Measurements from ENCODE around the gene IKBIP. TPM values are rescaled to one million over a fixed set of nuclear protein-coding genes. Genes with fewer than 3 reads are reported as not detected.

Gene IKBIP
- total and polyA plus RNA-seq, 9 of the 15 experiments (the other 6 are each of a cell fraction or from before 2014, with no cell fraction given) = 3.3 to 19.5 (median 14.9) TPM

DNA sequence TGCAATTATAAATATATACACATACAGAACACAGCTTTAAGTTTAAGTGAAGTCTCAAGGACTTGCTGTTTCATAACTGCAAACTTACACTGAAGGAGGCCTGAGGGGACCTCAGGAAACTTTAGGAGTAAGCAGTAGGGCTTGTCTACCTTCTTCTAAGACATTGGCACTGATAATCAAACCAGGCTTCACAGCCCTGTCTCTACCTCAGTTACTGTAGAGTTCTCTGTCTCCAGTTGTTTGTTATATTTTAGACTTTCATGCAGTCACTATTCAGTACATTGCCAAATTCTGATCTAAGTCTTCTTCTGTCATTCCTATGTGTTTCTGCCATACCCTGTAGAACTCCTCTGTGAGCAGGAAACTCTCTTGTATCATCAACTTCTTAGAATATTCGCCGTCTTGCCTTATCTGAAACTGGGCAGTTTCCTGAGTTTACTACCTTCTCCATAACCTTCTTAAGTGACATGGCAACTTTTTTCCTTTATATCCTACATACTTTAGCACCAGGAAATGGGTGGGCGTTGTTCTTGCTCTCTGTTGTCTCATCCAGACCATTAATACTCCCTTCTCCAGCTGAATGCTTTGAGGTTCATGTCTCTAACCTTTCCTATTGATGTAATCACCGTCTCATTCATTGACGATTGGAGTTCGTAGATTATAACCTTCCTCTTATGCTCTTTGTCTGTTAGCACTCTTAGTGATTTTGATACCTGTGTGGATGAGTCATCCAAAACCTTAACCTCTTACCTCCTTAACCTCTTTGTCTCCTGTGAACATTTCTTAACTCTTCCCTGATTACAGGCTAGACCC, 11.9 kb upstream of the IKBIP start (continued):
- TF ChIP-seq SPI1 (IDR thresholded peaks at IDR 0.05; ENCODE audit: borderline replicate concordance, low read depth, low read length) (no peak), JUND (IDR thresholded peaks at IDR 0.05; ENCODE audit: borderline replicate concordance, low read depth, low read length) (peak; percentile 62; the same call in 1 of the 2 replicates), JUND (tag; IDR thresholded peaks at IDR 0.05; ENCODE audit: borderline replicate concordance, low read depth, low read length) (peak; percentile 23; the same call in 1 of the 3 replicates), CBFA2T3 (IDR thresholded peaks at IDR 0.05) (peak; percentile 65), EHMT2 (IDR thresholded peaks at IDR 0.05) (peak; percentile 22; the same call in 1 of the 2 replicates), ZNF316 (IDR thresholded peaks at IDR 0.05) (peak; percentile 76), DPF2 (IDR thresholded peaks at IDR 0.05) (peak; percentile 79), GTF2E2 (tag; IDR thresholded peaks at IDR 0.05) (no peak), KDM1A (IDR thresholded peaks at IDR 0.05) (peak; percentile 62 to 63; a peak in 3 of 4 replicates), LEF1 (IDR thresholded peaks at IDR 0.05) (peak; percentile 11; the same call in 1 of the 2 replicates), EGR1 (conservative IDR thresholded peaks at IDR 0.05) (peak; percentile 87), DACH1 (IDR thresholded peaks at IDR 0.05; ENCODE audit: partially characterized antibody) (peak; percentile 66), SMARCA4 (IDR thresholded peaks at IDR 0.05) (peak; percentile 56), C11orf30 (IDR thresholded peaks at IDR 0.05; ENCODE audit: low read depth) (peak; percentile 75), PTTG1 (tag; IDR thresholded peaks at IDR 0.05; ENCODE audit: low read depth) (0 out of 2 replicates have a peak, but pooled peaks have one; percentile 9), TFAM (CRISPR knock-in tag; conservative IDR thresholded peaks at IDR 0.05) (no peak), ZEB2 (IDR thresholded peaks at IDR 0.05) (peak; percentile 83), JUNB (CRISPR knock-in tag; conservative IDR thresholded peaks at IDR 0.05) (peak; percentile 47; the same call in 1 of the 2 replicates), NFE2 (IDR thresholded peaks at IDR 0.05; ENCODE audit: low read depth) (peak; percentile 84), ZNF239 (CRISPR knock-in tag; IDR thresholded peaks at IDR 0.05) (peak; percentile 77; the same call in 1 of the 2 replicates)
- TF ChIP-seq, protein P1, sequence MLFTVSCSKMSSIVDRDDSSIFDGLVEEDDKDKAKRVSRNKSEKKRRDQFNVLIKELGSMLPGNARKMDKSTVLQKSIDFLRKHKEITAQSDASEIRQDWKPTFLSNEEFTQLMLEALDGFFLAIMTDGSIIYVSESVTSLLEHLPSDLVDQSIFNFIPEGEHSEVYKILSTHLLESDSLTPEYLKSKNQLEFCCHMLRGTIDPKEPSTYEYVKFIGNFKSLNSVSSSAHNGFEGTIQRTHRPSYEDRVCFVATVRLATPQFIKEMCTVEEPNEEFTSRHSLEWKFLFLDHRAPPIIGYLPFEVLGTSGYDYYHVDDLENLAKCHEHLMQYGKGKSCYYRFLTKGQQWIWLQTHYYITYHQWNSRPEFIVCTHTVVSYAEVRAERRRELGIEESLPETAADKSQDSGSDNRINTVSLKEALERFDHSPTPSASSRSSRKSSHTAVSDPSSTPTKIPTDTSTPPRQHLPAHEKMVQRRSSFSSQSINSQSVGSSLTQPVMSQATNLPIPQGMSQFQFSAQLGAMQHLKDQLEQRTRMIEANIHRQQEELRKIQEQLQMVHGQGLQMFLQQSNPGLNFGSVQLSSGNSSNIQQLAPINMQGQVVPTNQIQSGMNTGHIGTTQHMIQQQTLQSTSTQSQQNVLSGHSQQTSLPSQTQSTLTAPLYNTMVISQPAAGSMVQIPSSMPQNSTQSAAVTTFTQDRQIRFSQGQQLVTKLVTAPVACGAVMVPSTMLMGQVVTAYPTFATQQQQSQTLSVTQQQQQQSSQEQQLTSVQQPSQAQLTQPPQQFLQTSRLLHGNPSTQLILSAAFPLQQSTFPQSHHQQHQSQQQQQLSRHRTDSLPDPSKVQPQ (CRISPR knock-in tag; IDR thresholded peaks at IDR 0.05; ENCODE audit: borderline replicate concordance) = no peak
- TF ChIP-seq, protein P2, sequence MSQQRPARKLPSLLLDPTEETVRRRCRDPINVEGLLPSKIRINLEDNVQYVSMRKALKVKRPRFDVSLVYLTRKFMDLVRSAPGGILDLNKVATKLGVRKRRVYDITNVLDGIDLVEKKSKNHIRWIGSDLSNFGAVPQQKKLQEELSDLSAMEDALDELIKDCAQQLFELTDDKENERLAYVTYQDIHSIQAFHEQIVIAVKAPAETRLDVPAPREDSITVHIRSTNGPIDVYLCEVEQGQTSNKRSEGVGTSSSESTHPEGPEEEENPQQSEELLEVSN (IDR thresholded peaks at IDR 0.05; ENCODE audit: borderline replicate concordance in 1 of 2, extremely low read depth in 1 of 2, insufficient read depth in 1 of 2, insufficient read length in 1 of 2, low read depth in 1 of 2, low read length in 1 of 2, poor library complexity in 1 of 2, severe bottlenecking in 1 of 2) = no peak

Measured in K562 (cell line).